Measurements from ENCODE around the gene DENND1A. TPM values are rescaled to one million over a fixed set of nuclear protein-coding genes. Genes with fewer than 3 reads are reported as not detected.

DENND1A gene
- total and polyA plus RNA-seq, 2 experiments from 2014 or later = 13.1 to 28.7 TPM

DNA sequence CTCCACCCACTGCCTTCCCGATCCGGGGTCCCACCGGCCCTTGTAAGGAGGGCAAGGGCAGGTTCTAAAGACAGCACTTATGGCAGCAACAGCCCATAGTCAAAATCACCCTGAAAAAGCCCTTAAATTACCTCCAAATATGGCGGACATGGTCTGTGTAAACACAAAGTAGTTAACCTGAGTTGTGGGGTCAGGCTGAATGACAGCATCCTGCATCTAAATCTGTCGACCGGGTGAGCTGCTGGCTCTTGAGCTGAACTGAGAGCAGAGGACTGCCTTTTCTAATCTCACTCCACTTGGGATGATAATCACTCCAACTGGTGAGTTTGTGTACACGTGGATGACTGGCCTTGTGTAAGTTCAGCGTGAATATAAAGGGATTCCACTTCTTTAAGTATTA is 249.6 kb downstream of the DENND1A start (continued):
- TF ChIP-seq, protein P1, sequence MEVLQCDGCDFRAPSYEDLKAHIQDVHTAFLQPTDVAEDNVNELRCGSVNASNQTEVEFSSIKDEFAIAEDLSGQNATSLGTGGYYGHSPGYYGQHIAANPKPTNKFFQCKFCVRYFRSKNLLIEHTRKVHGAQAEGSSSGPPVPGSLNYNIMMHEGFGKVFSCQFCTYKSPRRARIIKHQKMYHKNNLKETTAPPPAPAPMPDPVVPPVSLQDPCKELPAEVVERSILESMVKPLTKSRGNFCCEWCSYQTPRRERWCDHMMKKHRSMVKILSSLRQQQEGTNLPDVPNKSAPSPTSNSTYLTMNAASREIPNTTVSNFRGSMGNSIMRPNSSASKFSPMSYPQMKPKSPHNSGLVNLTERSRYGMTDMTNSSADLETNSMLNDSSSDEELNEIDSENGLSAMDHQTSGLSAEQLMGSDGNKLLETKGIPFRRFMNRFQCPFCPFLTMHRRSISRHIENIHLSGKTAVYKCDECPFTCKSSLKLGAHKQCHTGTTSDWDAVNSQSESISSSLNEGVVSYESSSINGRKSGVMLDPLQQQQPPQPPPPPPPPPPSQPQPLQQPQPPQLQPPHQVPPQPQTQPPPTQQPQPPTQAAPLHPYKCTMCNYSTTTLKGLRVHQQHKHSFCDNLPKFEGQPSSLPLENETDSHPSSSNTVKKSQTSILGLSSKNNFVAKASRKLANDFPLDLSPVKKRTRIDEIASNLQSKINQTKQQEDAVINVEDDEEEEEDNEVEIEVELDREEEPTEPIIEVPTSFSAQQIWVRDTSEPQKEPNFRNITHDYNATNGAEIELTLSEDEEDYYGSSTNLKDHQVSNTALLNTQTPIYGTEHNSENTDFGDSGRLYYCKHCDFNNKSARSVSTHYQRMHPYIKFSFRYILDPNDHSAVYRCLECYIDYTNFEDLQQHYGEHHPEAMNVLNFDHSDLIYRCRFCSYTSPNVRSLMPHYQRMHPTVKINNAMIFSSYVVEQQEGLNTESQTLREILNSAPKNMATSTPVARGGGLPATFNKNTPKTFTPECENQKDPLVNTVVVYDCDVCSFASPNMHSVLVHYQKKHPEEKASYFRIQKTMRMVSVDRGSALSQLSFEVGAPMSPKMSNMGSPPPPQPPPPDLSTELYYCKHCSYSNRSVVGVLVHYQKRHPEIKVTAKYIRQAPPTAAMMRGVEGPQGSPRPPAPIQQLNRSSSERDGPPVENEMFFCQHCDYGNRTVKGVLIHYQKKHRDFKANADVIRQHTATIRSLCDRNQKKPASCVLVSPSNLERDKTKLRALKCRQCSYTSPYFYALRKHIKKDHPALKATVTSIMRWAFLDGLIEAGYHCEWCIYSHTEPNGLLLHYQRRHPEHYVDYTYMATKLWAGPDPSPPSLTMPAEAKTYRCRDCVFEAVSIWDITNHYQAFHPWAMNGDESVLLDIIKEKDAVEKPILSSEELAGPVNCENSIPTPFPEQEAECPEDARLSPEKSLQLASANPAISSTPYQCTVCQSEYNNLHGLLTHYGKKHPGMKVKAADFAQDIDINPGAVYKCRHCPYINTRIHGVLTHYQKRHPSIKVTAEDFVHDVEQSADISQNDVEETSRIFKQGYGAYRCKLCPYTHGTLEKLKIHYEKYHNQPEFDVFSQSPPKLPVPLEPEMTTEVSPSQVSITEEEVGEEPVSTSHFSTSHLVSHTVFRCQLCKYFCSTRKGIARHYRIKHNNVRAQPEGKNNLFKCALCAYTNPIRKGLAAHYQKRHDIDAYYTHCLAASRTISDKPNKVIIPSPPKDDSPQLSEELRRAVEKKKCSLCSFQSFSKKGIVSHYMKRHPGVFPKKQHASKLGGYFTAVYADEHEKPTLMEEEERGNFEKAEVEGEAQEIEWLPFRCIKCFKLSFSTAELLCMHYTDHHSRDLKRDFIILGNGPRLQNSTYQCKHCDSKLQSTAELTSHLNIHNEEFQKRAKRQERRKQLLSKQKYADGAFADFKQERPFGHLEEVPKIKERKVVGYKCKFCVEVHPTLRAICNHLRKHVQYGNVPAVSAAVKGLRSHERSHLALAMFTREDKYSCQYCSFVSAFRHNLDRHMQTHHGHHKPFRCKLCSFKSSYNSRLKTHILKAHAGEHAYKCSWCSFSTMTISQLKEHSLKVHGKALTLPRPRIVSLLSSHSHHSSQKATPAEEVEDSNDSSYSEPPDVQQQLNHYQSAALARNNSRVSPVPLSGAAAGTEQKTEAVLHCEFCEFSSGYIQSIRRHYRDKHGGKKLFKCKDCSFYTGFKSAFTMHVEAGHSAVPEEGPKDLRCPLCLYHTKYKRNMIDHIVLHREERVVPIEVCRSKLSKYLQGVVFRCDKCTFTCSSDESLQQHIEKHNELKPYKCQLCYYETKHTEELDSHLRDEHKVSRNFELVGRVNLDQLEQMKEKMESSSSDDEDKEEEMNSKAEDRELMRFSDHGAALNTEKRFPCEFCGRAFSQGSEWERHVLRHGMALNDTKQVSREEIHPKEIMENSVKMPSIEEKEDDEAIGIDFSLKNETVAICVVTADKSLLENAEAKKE (CRISPR knock-in tag; IDR thresholded peaks at IDR 0.05) = no peak
- TF ChIP-seq EZH2 (IDR thresholded peaks at IDR 0.05; ENCODE audit: low read depth, unreplicated experiment) (no peak), STAT1 (IDR thresholded peaks at IDR 0.05; ENCODE audit: unreplicated experiment) (no peak), NANOG (IDR thresholded peaks at IDR 0.05; ENCODE audit: borderline replicate concordance) (no peak), CREB1 (CRISPR knock-in tag; IDR thresholded peaks at IDR 0.05; ENCODE audit: low read depth) (no peak)
- TF ChIP-seq, protein P2, sequence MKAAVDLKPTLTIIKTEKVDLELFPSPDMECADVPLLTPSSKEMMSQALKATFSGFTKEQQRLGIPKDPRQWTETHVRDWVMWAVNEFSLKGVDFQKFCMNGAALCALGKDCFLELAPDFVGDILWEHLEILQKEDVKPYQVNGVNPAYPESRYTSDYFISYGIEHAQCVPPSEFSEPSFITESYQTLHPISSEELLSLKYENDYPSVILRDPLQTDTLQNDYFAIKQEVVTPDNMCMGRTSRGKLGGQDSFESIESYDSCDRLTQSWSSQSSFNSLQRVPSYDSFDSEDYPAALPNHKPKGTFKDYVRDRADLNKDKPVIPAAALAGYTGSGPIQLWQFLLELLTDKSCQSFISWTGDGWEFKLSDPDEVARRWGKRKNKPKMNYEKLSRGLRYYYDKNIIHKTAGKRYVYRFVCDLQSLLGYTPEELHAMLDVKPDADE (IDR thresholded peaks at IDR 0.05) = no peak

DNA sequence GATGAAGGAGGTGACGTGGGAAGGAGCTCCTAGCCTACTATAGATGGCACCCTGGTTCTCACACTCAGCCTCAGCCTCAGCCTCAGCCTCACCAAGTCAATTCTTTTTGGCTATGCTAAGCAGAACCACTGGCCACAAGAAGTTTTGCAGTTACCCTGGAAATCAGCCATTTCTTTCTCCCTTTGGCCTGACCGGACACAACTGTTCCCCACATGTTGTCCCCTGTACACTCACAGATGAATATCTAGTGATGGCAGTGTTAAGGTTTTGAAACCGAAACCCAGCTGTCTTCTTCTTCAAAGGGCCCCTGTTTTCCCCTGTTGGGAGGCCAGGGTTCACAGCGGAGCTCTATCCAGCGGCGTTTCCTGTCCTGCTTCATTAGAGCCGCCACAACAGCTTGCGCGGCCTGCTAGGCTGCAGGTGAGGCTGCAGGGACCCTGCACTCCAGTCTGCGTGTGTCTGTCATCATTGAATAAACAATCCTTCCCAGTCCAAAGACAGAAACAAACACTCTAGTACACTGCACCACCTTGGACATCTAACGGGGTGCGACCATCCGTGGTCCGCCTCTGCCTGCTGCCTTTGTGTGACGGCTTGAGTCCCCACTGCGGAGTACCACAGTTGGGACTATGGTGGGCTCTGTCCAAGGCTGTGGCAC is 250.5 kb downstream of the DENND1A start:
- Histone ChIP-seq H3K4me3 (no peak overlapping the region), H3K27ac (ENCODE audit: low read depth) (no peak overlapping the region), H4K20me1 (replicated peaks; ENCODE audit: insufficient read depth) (no peaks in the 10 kb centered on the region; the same call in 1 of the 2 replicates), H3K4me2 (no peak overlapping the region), H3F3A (replicated peaks; ENCODE audit: low read depth) (no peaks in the 10 kb centered on the region), H3K4me1 (ENCODE audit: insufficient read depth) (no peaks in the 10 kb centered on the region), H3K27me3 (ENCODE audit: insufficient read depth) (no peaks in the 10 kb centered on the region), H3K9me2 (ENCODE audit: insufficient read depth) (no peaks in the 10 kb centered on the region), H3K79me2 (replicated peaks; ENCODE audit: insufficient read depth) (0 out of 2 replicates have a peak, but pooled peaks cover 3% of the 10 kb centered on the region), H2AFZ (no peak overlapping the region), H3K36me3 (ENCODE audit: insufficient read depth) (no peaks in the 10 kb centered on the region)
- Mint-ChIP-seq H3K27ac (no peak overlapping the region), H3K9me3 (peaks cover 8% of the 10 kb centered on the region; the same call in 2 of the 3 replicates), H3K36me3 (ENCODE audit: low read depth) (peaks cover 24% of the 10 kb centered on the region), H3K27me3 (ENCODE audit: insufficient read depth, low read depth, poor library complexity) (no peaks in the 10 kb centered on the region), H3K4me3 (no peak overlapping the region), H3K4me1 (no peaks in the 10 kb centered on the region)
- ATAC-seq = no peak
- DNase-seq (ENCODE audit: low spot score) = no peak
- TF ChIP-seq ZNF331 (CRISPR knock-in tag; IDR thresholded peaks at IDR 0.05; ENCODE audit: low read depth) = no peak
- TF ChIP-seq, protein P1 (CRISPR knock-in tag; IDR thresholded peaks at IDR 0.05) = no peak
- TF ChIP-seq JUNB (IDR thresholded peaks at IDR 0.05; ENCODE audit: unreplicated experiment) = no peak
